Measurements from ENCODE around the gene ENPP3.

The ENPP3 gene

GRCh38 chr6:131613296-131613925 is 23.7 kb upstream of the ENPP3 start (continued):
- TF ChIP-seq, protein P1, sequence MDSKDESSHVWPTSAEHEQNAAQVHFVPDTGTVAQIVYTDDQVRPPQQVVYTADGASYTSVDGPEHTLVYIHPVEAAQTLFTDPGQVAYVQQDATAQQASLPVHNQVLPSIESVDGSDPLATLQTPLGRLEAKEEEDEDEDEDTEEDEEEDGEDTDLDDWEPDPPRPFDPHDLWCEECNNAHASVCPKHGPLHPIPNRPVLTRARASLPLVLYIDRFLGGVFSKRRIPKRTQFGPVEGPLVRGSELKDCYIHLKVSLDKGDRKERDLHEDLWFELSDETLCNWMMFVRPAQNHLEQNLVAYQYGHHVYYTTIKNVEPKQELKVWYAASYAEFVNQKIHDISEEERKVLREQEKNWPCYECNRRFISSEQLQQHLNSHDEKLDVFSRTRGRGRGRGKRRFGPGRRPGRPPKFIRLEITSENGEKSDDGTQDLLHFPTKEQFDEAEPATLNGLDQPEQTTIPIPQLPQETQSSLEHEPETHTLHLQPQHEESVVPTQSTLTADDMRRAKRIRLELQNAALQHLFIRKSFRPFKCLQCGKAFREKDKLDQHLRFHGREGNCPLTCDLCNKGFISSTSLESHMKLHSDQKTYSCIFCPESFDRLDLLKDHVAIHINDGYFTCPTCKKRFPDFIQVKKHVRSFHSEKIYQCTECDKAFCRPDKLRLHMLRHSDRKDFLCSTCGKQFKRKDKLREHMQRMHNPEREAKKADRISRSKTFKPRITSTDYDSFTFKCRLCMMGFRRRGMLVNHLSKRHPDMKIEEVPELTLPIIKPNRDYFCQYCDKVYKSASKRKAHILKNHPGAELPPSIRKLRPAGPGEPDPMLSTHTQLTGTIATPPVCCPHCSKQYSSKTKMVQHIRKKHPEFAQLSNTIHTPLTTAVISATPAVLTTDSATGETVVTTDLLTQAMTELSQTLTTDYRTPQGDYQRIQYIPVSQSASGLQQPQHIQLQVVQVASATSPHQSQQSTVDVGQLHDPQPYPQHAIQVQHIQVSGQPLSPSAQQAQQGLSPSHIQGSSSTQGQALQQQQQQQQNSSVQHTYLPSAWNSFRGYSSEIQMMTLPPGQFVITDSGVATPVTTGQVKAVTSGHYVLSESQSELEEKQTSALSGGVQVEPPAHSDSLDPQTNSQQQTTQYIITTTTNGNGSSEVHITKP (tag by site-specific recombination; IDR thresholded peaks at IDR 0.05), result no peak
- TF ChIP-seq PRDM2 (tag by site-specific recombination; IDR thresholded peaks at IDR 0.05; ENCODE audit: borderline replicate concordance), result no peak
- no peak for TF ChIP-seq ZNF19 (tag by site-specific recombination; IDR thresholded peaks at IDR 0.05; ENCODE audit: low read depth)
- TF ChIP-seq, protein P2, sequence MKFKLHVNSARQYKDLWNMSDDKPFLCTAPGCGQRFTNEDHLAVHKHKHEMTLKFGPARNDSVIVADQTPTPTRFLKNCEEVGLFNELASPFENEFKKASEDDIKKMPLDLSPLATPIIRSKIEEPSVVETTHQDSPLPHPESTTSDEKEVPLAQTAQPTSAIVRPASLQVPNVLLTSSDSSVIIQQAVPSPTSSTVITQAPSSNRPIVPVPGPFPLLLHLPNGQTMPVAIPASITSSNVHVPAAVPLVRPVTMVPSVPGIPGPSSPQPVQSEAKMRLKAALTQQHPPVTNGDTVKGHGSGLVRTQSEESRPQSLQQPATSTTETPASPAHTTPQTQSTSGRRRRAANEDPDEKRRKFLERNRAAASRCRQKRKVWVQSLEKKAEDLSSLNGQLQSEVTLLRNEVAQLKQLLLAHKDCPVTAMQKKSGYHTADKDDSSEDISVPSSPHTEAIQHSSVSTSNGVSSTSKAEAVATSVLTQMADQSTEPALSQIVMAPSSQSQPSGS (tag by site-specific recombination; IDR thresholded peaks at IDR 0.05; ENCODE audit: low read depth), result no peak
- no peak for TF ChIP-seq ZNF677 (tag by site-specific recombination; IDR thresholded peaks at IDR 0.05)
- no peak for TF ChIP-seq REPIN1 (tag by site-specific recombination; IDR thresholded peaks at IDR 0.05; ENCODE audit: low read depth)
- TF ChIP-seq YY1 (tag by site-specific recombination; IDR thresholded peaks at IDR 0.05), result no peak
- TF ChIP-seq PATZ1 (tag by site-specific recombination; IDR thresholded peaks at IDR 0.05), result no peak
- TF ChIP-seq ZNF341 (tag by site-specific recombination; IDR thresholded peaks at IDR 0.05; ENCODE audit: low read depth), result no peak

GRCh38 chr6:131615275-131615674 is 21.8 kb upstream of the ENPP3 start:
- ChIA-PET CTCF (interaction anchor here (0.7 to 5.5 kb wide), 2 partner anchors 13 to 48 kb away, joined by 5 to 46 read pairs; partner anchors contain the start of gene MED23), POLR2A (no interaction called here)
- Histone ChIP-seq H3K4me1 (ENCODE audit: control insufficient read depth, insufficient read depth, low read length) (no peaks in the 10 kb centered on the region), H3K27ac (ENCODE audit: extremely low read depth, low read depth, low read length) (no peak overlapping the region), H3K36me3 (ENCODE audit: control insufficient read depth in 2 of 2, insufficient read depth in 1 of 2, low read length in 2 of 2) (peaks cover 68 to 95% of the 10 kb centered on the region in 2 experiments), H3K9me3 (ENCODE audit: control insufficient read depth, insufficient read depth, low read depth, low read length) (no peaks in the 10 kb centered on the region), H3K4me3 (ENCODE audit: low read depth, low read length) (no peak overlapping the region)
- TF ChIP-seq ZNF362 (tag by site-specific recombination; IDR thresholded peaks at IDR 0.05), result peak; percentile 77
- no peak for TF ChIP-seq ZIC2 (tag by site-specific recombination; IDR thresholded peaks at IDR 0.05)
